CD4-positive, alpha-beta T cell treated with Interferon alpha-2 for 1 hour (primary cell): ENCODE results near the gene FRAT2.
"Not testable (repeated sequence)": the region's sequence is repeated elsewhere in the genome, so short reads cannot be mapped to it uniquely, and the experiment has no call there.

Experiments used
- DNase-seq, 2 donors: peaks; one replicate each; pipeline ENCODE4 v3.0.0-alpha.2; 2020 to 2022

Gene FRAT2

DNA sequence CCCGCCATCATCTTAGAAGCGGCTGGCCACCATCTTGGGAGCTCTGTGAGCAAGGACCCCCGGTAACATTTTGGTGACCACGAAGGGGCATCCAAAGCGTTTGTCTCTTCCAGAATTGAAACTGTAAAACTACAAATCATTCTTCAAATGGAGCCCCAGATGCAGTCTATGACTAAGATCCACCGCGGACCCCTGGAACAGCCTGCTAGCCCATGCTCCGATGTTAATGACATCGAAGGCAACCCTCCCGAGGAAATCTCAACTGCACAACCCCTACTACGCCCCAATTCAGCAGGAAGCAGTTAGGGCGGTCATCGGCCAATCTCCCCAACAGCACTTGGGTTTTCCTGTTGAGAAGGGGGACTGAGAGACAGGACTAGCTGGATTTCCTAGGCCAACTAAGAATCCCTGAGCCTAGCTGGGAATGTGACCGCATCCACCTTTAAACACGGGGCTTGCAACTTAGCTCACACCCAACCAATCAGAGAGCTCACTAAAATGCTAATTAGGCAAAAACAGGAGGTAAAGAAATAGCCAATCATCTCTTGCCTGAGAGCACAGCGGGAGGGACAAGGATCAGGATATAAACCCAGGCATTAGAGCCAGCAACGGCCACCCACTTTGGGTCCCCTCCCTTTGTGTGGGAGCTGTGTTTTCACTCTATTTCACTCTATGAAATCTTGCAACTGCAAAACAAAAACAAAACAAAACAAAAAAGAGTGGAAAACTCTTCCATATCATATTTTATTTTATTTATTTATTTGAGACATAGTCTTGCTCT, 43.8 kb downstream of the FRAT2 start:
- DNase-seq, result not testable (repeated sequence)

DNA sequence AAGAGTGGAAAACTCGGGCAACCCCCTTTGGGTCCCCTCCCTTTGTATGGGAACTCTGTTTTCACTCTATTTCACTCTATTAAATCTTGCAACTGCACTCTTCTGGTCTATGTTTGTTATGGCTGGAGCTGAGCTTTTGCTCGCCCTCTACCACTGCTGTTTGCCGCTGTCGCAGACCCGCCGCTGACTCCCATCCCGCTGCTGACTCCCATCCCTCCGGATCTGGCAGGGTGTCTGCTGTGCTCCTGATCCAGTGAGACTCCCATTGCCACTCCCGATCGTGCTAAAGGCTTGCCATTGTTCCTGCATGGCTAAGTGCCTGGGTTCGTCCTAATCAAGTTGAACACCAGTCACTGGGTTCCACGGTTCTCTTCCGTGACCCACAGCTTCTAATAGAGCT, 44.5 kb downstream of the FRAT2 start:
- DNase-seq, result not testable (repeated sequence)
